Measurements from ENCODE around the gene CCT8. TPM values are rescaled to one million over a fixed set of nuclear protein-coding genes. Genes with fewer than 3 reads are reported as not detected.

Gene CCT8
- total and polyA plus RNA-seq, 9 of the 15 experiments (the other 6 are each of a cell fraction or from before 2014, with no cell fraction given): 451 to 1,153 (median 677) TPM

- no peak for TF ChIP-seq ZNF175 (CRISPR knock-in tag; IDR thresholded peaks at IDR 0.05; ENCODE audit: low read depth)
- TF ChIP-seq CHCHD3 (CRISPR knock-in tag; IDR thresholded peaks at IDR 0.05): no peak
- TF ChIP-seq PRMT5 (CRISPR knock-in tag; IDR thresholded peaks at IDR 0.05): no peak
- no peak for TF ChIP-seq SNIP1 (IDR thresholded peaks at IDR 0.05; ENCODE audit: low read depth)
- TF ChIP-seq RNF2 (IDR thresholded peaks at IDR 0.05): no peak
- TF ChIP-seq ETV5 (CRISPR knock-in tag; IDR thresholded peaks at IDR 0.05; ENCODE audit: low read depth): no peak
- no peak for TF ChIP-seq SOX6 (IDR thresholded peaks at IDR 0.05)
- peak; percentile 16; the same call in 1 of the 2 replicates for TF ChIP-seq HDGF (IDR thresholded peaks at IDR 0.05)
- peak; percentile 16 for TF ChIP-seq SAP30 (IDR thresholded peaks at IDR 0.05; ENCODE audit: borderline replicate concordance, insufficient read depth, low read depth, low read length, poor library complexity, severe bottlenecking)
- TF ChIP-seq MIER1 (IDR thresholded peaks at IDR 0.05; ENCODE audit: low read depth): no peak
- TF ChIP-seq BRD9 (IDR thresholded peaks at IDR 0.05; ENCODE audit: low read depth, partially characterized antibody): no peak
- TF ChIP-seq HBP1 (CRISPR knock-in tag; IDR thresholded peaks at IDR 0.05): 0 out of 2 replicates have a peak, but pooled peaks have one; percentile 61
- TF ChIP-seq ESRRB (CRISPR knock-in tag; IDR thresholded peaks at IDR 0.05; ENCODE audit: borderline replicate concordance): no peak
- TF ChIP-seq TARDBP (IDR thresholded peaks at IDR 0.05): no peak
- TF ChIP-seq POLR2AphosphoS5 (IDR thresholded peaks at IDR 0.05; ENCODE audit: control insufficient read depth, insufficient read depth, low read depth, low read length): 0 out of 2 replicates have a peak, but pooled peaks have one; percentile 19
- TF ChIP-seq CC2D1A (IDR thresholded peaks at IDR 0.05): 0 out of 2 replicates have a peak, but pooled peaks have one; percentile 9
- TF ChIP-seq CREB3L1 (IDR thresholded peaks at IDR 0.05; ENCODE audit: borderline replicate concordance, low read depth): no peak
- no peak for TF ChIP-seq ZNF280A (IDR thresholded peaks at IDR 0.05; ENCODE audit: low read depth, partially characterized antibody)
- no peak for TF ChIP-seq MLX (CRISPR knock-in tag; conservative IDR thresholded peaks at IDR 0.05)
- TF ChIP-seq STAG1 (CRISPR knock-in tag; IDR thresholded peaks at IDR 0.05; ENCODE audit: borderline replicate concordance): no peak
Measured at GRCh38 chr21:29017639-29018237, 55.7 kb downstream of the CCT8 start (continued).

Measured in K562 (cell line).